Lower leg skin (tissue), 4 donors: ENCODE measurements around the gene SPPL3. TPM values are rescaled to one million over a fixed set of nuclear protein-coding genes. Genes with fewer than 3 reads are reported as not detected.

Source experiments
- DNase-seq, 2 donors: peaks; one replicate each; pipeline ENCODE4 v3.0.0-alpha.2; 2019; ENCODE audit warnings: low spot score in 2 of 2
- H3K4me3 ChIP-seq: fragments of 200-600 bp; sonication (generic); 2 replicates; pipeline ENCODE4 v1.5.1; 2017; ENCODE audit warnings: mild to moderate bottlenecking, low read depth; ENCODE audit not compliant: poor library complexity, severe bottlenecking
- CTCF ChIP-seq, 3 donors: fragments of 450-650 bp; IDR thresholded peaks; one replicate each; pipeline ENCODE4 v1.5.1; 2016; ENCODE audit warnings: antibody characterized with exemption in 3 of 3, mild to moderate bottlenecking in 3 of 3, moderate library complexity in 2 of 3
- POLR2A ChIP-seq, 2 donors: fragments of 450-650 bp; IDR thresholded peaks; one replicate each; pipeline ENCODE4 v1.6.1; 2016 to 2017; ENCODE audit warnings: antibody characterized with exemption in 2 of 2, mild to moderate bottlenecking in 1 of 2, moderate library complexity in 1 of 2
- WGBS, 2 donors: methylation state at CpG; one replicate each; pipeline ENCODE4 v1.1.5; 2018; 5-methylcytosine and 5-hydroxymethylcytosine counted together
- intact Hi-C: fragments of 100-400 bp; cut with DNase I; formaldehyde crosslinking; loops from one replicate; pipeline ENCODE4 v1.15.0; 2023; ENCODE audit warnings: low total_unique reads
- total RNA-seq, 4 donors: library from RNA; depleted of rRNA; stranded (reverse); fragments of >200 nt; gene quantifications; one replicate each; pipeline ENCODE4 v1.1.0, GENCODE V29; 2016

Gene SPPL3
- total RNA-seq, 4 donors from 2014 or later: 47.3 to 59.0 (median 52.4) TPM

GRCh38 chr12:120917748-120918147 is 13.6 kb upstream of the SPPL3 start:
- intact Hi-C loops: no loop called here
- TF ChIP-seq CTCF (IDR thresholded peaks at IDR 0.05): no peak
- TF ChIP-seq POLR2A (IDR thresholded peaks at IDR 0.05): no peak
- 90 to 94% methylated on average over 2 of the region's 2 CpGs for WGBS, 2 donors
- DNase-seq: no peak
- no peak overlapping the region for H3K4me3 ChIP-seq

DNA sequence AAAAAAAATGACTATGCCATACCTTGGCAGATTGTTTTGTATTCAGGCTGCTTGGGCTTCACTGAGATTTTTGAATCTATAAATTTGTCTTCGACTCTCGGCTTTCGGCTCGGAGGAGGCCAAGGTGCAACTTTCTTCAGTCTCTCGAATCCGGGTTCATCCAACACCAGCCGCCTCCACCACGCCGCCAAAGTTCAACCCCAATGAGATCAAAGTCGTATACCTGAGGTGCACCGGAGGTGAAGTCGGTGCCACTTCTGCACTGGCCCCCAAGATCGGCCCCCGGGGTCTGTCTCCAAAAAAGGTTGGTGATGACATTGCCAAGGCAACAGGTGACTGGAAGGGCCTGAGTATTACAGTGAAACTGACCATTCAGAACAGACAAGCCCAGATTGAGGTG is 12.4 kb upstream of the SPPL3 start:
- intact Hi-C loops: no loop called here
- 94 to 95% methylated on average over 14 of the region's 14 CpGs for WGBS, 2 donors
- no peak overlapping the region for H3K4me3 ChIP-seq
- DNase-seq: no peak
- TF ChIP-seq CTCF (IDR thresholded peaks at IDR 0.05) (no peak), POLR2A (IDR thresholded peaks at IDR 0.05) (no peak)

DNA sequence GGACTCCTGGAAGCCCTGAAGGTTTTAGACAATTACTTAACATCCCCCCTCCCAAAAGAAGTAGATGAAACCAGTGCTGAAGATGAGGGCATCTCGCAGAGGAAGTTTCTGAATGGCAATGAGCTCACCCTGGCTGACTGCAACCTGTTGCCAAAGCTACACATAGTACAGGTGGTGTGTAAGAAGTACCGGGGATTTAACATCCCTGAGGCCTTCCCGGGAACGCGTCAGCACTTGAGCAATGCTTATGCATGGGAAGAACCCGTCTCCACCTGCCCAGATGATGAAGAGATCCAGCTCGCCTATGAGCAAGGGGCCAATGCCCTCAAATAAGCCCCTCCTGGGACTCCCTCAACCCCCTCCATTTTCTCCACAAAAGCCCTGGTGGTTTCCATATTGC is 10.6 kb upstream of the SPPL3 start:
- 65 to 71% methylated on average over 7 of the region's 7 CpGs for WGBS, 2 donors
- intact Hi-C loops: no loop called here
- DNase-seq: peak in 1 of 2 donors; percentile 73
- H3K4me3 ChIP-seq: no peak overlapping the region
- TF ChIP-seq POLR2A (IDR thresholded peaks at IDR 0.05): no peak
- no peak for TF ChIP-seq CTCF (IDR thresholded peaks at IDR 0.05)

DNA sequence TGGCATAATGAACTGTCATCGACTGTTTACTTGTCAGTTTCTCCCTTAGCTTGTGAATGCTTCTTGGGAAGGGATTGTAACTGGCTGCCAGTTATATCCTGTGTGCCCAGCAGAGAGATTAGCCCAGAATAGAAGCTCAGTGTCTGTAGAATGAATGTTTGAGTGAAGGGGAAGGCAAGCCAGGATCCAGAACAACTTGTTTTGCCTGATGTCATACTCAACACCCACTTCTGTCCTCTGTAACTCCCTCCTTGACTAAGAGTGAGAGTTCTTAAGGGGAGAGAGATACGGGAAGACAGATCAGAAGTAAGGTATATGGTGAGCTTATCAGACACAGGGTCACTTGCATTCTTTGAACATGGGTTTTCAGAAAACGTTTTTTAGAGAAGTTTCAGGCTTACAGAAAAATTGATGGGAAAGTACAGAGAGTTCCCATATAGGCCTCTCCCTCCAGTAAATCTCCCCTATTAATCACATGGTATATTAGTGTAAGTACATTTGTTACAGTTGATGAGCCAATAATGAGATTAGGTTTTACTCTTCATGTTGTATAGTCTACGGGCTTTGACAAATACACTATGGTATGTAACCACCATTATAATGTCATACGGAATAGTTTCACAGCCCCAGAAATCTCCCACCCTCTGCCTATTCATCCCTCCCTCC is 5.6 kb upstream of the SPPL3 start:
- 55% methylated on average over 5 of the region's 5 CpGs for WGBS, 2 donors
- no peak overlapping the region for H3K4me3 ChIP-seq
- intact Hi-C loops: no loop called here

DNA sequence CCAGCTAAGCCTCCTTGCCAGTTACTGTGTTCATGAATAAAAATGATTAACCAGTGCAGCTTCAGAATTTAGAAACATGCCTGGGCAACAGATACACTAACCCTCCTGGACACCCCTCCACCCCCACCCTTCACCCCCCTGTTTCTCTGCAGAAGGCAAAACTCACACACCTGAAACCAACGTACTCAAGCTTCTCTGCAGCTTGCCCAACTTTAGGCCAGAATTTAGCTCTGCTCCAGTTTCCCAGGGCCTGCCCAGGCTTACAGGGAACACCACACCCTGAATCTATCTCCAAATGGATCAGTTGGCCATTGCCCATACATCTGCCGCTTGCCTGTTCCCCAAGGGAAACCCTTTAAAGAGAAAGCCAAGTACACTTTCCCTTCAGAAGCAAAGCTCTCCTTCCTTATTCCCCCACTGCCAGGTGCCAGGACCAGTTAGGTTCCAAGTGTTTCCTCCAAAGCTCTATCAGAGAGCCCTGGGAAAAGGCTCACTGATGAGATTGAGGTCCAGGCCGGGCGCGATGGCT is 1.8 kb upstream of the SPPL3 start:
- no peak for TF ChIP-seq CTCF (IDR thresholded peaks at IDR 0.05)
- TF ChIP-seq POLR2A (IDR thresholded peaks at IDR 0.05): no peak
- intact Hi-C loops: no loop called here
- peak in 1 of 2 donors; percentile 54 for DNase-seq
- 47 to 53% methylated on average over 5 of the region's 5 CpGs for WGBS, 2 donors
- no peak overlapping the region for H3K4me3 ChIP-seq

More for the DNA sequence above, 5.6 kb upstream of the SPPL3 start:
- DNase-seq: no peak
- TF ChIP-seq POLR2A (IDR thresholded peaks at IDR 0.05) (no peak), CTCF (IDR thresholded peaks at IDR 0.05) (no peak)
